ENCODE results near the gene NPEPL1. TPM values are rescaled to one million over a fixed set of nuclear protein-coding genes. Genes with fewer than 3 reads are reported as not detected.

The NPEPL1 gene
- total and polyA plus RNA-seq, 2 of the 8 experiments (the other 6 are each of a cell fraction or from before 2014, with no cell fraction given) = 12.4 to 26.8 TPM

DNA sequence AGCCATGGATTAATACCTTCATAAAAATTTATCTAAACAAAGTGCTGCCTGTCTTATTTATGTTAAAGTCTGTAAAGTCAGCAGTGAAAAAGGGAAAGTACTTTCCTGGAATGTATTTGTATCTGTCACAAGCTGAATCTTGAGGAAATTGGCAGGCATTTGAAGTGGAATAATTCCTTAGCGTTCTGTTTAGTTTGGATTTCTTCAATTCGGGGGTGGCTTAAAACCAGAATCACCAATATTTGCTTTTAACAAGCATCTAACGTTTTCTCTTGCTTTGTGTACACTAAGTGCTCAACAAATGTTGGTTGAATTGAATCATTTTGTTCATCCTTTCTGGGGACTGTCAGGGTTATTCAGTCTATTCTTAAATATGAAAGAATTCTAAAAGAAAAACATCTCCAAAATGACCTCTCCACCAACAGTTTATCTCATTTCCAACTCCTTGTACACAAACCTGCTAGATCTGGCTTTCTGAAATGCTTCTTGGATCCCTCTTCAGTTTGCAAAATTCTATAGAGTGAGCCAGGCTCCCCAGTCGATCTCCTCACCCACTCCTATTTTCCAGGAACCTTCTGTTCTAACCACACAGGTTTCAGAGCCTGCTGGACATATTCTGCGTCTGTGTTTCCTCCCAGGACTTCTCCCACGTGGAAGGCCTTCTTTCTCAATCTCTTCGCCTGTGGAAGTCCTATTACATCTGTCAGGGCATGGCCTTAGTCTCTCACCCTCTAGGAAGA is 2.0 kb upstream of the NPEPL1 start:
- Histone ChIP-seq H3K36me3 (ENCODE audit: control insufficient read depth in 2 of 4, insufficient read depth in 4 of 4, low read length in 3 of 4) (no peaks in the 10 kb centered on the region; a peak in 1 of 8 replicates), H3K79me1 (ENCODE audit: low read depth, low read length) (0 out of 2 replicates have a peak, but pooled peaks cover 4% of the 10 kb centered on the region), H2BK12ac (ENCODE audit: low read depth, low read length) (no peak overlapping the region), H3K23ac (ENCODE audit: insufficient read length) (no peak overlapping the region), H3K79me2 (ENCODE audit: control insufficient read depth in 1 of 2, insufficient read depth in 2 of 2, low read length in 2 of 2) (no peaks in the 10 kb centered on the region; a peak in 1 of 4 replicates), H4K91ac (replicated peaks; ENCODE audit: insufficient read length, low read length) (peak overlapping the region; percentile 1), H3K27me3 (replicated peaks in 1 of 4; ENCODE audit: control insufficient read depth in 3 of 4, extremely low read depth in 1 of 4, insufficient read depth in 3 of 4, low read length in 3 of 4) (no peaks in the 10 kb centered on the region), H3K4me1 (replicated peaks in 1 of 4; ENCODE audit: control insufficient read depth in 3 of 4, insufficient read depth in 4 of 4, low read length in 3 of 4) (peaks cover 3 to 24% (median 17%) of the 10 kb centered on the region in 4 experiments), H3K14ac (ENCODE audit: insufficient read length) (no peak overlapping the region), H3K23me2 (ENCODE audit: low read depth, low read length) (peaks cover 7% of the 10 kb centered on the region; the same call in 1 of the 2 replicates), H2BK5ac (ENCODE audit: low read depth, low read length) (no peak overlapping the region; the same call in 1 of the 2 replicates), H4K5ac (ENCODE audit: insufficient read length, low read depth, low read length) (no peak overlapping the region), H3K56ac (replicated peaks; ENCODE audit: insufficient read length, low read depth, low read length) (no peak overlapping the region), H2AK5ac (ENCODE audit: low read depth, low read length) (no peak overlapping the region; the same call in 1 of the 2 replicates), H3K4me3 (ENCODE audit: extremely low read depth in 1 of 4, insufficient read depth in 2 of 4, low read depth in 3 of 4, low read length in 4 of 4) (no peak overlapping the region), H4K8ac (ENCODE audit: extremely low read depth, insufficient read depth, low read length) (no peak overlapping the region), H3K4ac (replicated peaks; ENCODE audit: insufficient read length, low read depth, low read length) (no peak overlapping the region), H3K9me3 (ENCODE audit: insufficient read depth in 2 of 2, low read depth in 1 of 2, low read length in 1 of 2) (no peaks in the 10 kb centered on the region), H2BK15ac (ENCODE audit: low read length) (0 out of 2 replicates have a peak overlapping the region, but pooled peaks have one; percentile 4), H3K9ac (replicated peaks in 1 of 4; ENCODE audit: extremely low read depth in 1 of 4, low read depth in 3 of 4, low read length in 3 of 4) (no peak overlapping the region), H3K18ac (ENCODE audit: extremely low read depth, low read length) (peak overlapping the region; percentile 55), H3K27ac (ENCODE audit: low read depth, low read length) (no peak overlapping the region), H2BK20ac (ENCODE audit: low read length) (no peak overlapping the region), H2BK120ac (replicated peaks; ENCODE audit: low read depth, low read length) (peak overlapping the region; percentile 5), H3K4me2 (ENCODE audit: insufficient read depth in 1 of 2, low read depth in 2 of 2, low read length in 2 of 2) (no peak overlapping the region), H2AFZ (ENCODE audit: low read length) (no peak overlapping the region), H4K20me1 (replicated peaks in 1 of 2; ENCODE audit: control insufficient read depth in 1 of 2, insufficient read depth in 2 of 2, low read length in 2 of 2) (peaks cover 0 to 10% of the 10 kb centered on the region in 2 experiments)
- 80% methylated on average over 7 of the region's 7 CpGs; no CpG with 5 or more reads in 1 of the 2 experiments for WGBS, 2 experiments (ENCODE audit: extremely low coverage in 1 of 2, insufficient coverage in 1 of 2, insufficient read length in 1 of 2, insufficient replicate concordance in 2 of 2, low coverage in 1 of 2, low lambda C conversion rate in 2 of 2, missing lambda C conversion rate in 1 of 2)
- ChIA-PET POLR2A (ENCODE audit: partially characterized antibody) (interaction anchor here (0.8 to 5.4 kb wide), 8 partner anchors 9 to 53 kb away, joined by 3 to 28 read pairs (median 6); partner anchors contain the start of gene STX16), CTCF (ENCODE audit: partially characterized antibody) (interaction anchor here (0.7 to 1.6 kb wide), 6 partner anchors 12 to 79 kb away, joined by 3 to 9 read pairs (median 4); no protein-coding TSS in a partner anchor)
- DNase-seq (ENCODE audit: low read depth in 1 of 2, low spot score in 2 of 2) (peak in 1 of 2 experiments; percentile 37), FAIRE-seq (no peak)
- no peak for TF ChIP-seq SIN3A (conservative IDR thresholded peaks at IDR 0.05 in 1 of 2, IDR thresholded peaks at IDR 0.05 in 1 of 2; ENCODE audit: low read depth in 1 of 2, low read length in 2 of 2)
- no peak for TF ChIP-seq SIX5 (IDR thresholded peaks at IDR 0.05; ENCODE audit: low read depth, low read length)
- no peak for TF ChIP-seq RFX5 (IDR thresholded peaks at IDR 0.05; ENCODE audit: borderline replicate concordance, low read depth, low read length)
- TF ChIP-seq HDAC6 (IDR thresholded peaks at IDR 0.05; ENCODE audit: low read depth, low read length) = no peak
- TF ChIP-seq TCF12 (IDR thresholded peaks at IDR 0.05; ENCODE audit: low read depth, low read length) = no peak
- no peak for TF ChIP-seq TAF1 (IDR thresholded peaks at IDR 0.05; ENCODE audit: low read depth, low read length)
- no peak for TF ChIP-seq BACH1 (IDR thresholded peaks at IDR 0.05; ENCODE audit: low read length)
- TF ChIP-seq ASH2L (IDR thresholded peaks at IDR 0.05; ENCODE audit: low read length) = no peak

Data from H1 (cell line).